SK-N-MC (cell line): ENCODE results near the gene KRTAP19-1.

ENCODE experiments used
- DNase-seq: peaks from one replicate; pipeline ENCODE4 v3.0.0-alpha.2; 2011; ENCODE audit warnings: low read depth, low spot score
- H3K27ac ChIP-seq: fragments of 200-600 bp; sonication (generic); 2 replicates; pipeline ENCODE4 v1.5.1; 2016; ENCODE audit warnings: mixed run types
- H3K36me3 ChIP-seq: fragments of 200-600 bp; sonication (generic); 2 replicates; pipeline ENCODE4 v1.6.1; 2017; ENCODE audit warnings: antibody characterized with exemption, low read length, mixed read lengths; ENCODE audit not compliant: insufficient read depth
- H3K4me3 ChIP-seq: fragments of 200-600 bp; sonication (generic); 2 replicates; pipeline ENCODE4 v1.5.1; 2016
- H3K9ac ChIP-seq: fragments of 200-600 bp; sonication (generic); 2 replicates; pipeline ENCODE4 v1.8.0; 2017; ENCODE audit warnings: mixed run types, mixed read lengths; ENCODE audit not compliant: insufficient read length
- H3K9me3 ChIP-seq: fragments of 200-600 bp; sonication (generic); 2 replicates; pipeline ENCODE4 v1.6.1; 2017; ENCODE audit warnings: low read depth, mild to moderate bottlenecking, antibody characterized with exemption, low read length, moderate library complexity, mixed read lengths
- EZH2 ChIP-seq: fragments of 200-600 bp; sonication (generic); IDR thresholded peaks from one replicate; pipeline ENCODE4 v1.6.1; 2017; ENCODE audit warnings: antibody characterized with exemption
- FOXP2 ChIP-seq: optimal IDR thresholded peaks from 2 replicates; pipeline ENCODE3; 2011; ENCODE audit warnings: mild to moderate bottlenecking, moderate library complexity; ENCODE audit not compliant: insufficient read depth; ENCODE audit errors: extremely low read length, control extremely low read depth
- POLR2AphosphoS5 ChIP-seq: IDR thresholded peaks from 2 replicates; pipeline ENCODE4 v1.6.1; 2012; ENCODE audit warnings: mild to moderate bottlenecking, low read depth, low read length, borderline replicate concordance

The KRTAP19-1 gene

DNA sequence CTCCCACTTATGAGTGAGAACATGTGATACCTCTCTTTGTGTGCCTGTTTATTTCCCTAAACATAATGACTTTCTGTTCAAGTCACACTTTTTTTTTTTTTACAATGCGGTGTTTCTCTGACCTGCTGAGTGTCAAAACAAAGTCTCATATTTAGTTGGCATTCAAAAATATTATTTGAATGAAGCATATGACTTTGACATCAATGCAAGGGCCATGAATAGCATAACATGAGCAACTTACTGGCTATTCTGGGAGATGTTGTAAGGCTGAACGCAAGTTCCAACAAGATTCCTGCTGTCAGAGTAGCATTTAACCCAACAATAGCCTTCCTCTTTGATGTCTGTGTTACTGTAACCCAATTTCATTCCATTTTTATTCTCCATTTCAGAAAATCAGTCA lies 2.0 kb upstream of the KRTAP19-1 start:
- Histone ChIP-seq H3K9ac (no peak overlapping the region), H3K36me3 (no peaks in the 10 kb centered on the region), H3K9me3 (no peaks in the 10 kb centered on the region), H3K4me3 (no peak overlapping the region), H3K27ac (no peak overlapping the region)
- DNase-seq = no peak
- TF ChIP-seq FOXP2 = no peak
- TF ChIP-seq EZH2 = no peak
- no peak for TF ChIP-seq POLR2AphosphoS5

DNA sequence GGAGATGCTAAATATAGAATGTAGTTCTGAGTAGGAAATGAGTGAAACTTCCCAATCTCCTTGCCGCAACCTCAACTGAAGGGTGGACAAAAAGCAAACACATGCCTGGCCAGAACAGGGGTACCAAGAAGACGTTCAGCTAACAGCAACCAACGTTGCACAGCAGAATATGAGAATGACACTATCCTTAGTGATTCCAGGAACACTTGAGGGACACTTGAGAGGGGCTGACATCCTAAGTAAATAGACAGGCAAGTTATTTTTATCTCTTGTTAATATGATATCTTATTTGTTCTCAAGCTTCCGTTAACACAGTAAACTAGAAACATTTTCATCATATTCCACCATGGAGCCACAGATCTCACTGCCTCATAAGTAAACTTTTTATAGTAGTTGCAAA lies 908 bp downstream of the KRTAP19-1 start:
- H3K36me3 ChIP-seq = no peaks in the 10 kb centered on the region
- no peaks in the 10 kb centered on the region for H3K9me3 ChIP-seq
- H3K9ac ChIP-seq = no peak overlapping the region
- no peak overlapping the region for H3K27ac ChIP-seq
- TF ChIP-seq EZH2 (no peak), POLR2AphosphoS5 (no peak), FOXP2 (no peak)
- DNase-seq = no peak
- no peak overlapping the region for H3K4me3 ChIP-seq

DNA sequence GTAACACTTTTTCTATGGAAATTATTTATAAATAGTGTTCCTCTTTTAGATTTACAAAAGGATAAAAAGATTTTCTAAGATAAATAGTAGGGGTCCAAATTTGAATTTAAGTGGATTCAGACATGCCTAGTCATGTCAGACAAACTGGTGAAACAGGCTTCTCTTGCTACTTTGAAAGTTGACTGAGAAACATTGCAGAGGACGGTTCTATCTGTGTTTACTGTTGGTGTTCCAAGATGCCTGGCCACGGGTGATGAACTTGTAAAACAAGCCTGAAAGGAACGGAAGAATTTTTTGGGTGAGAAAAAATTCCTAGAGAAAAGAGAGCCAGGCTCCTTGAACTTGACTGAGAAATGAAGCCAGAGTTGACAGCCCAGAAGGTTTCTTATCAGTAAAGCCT lies 2.2 kb downstream of the KRTAP19-1 start:
- TF ChIP-seq FOXP2 = no peak
- TF ChIP-seq EZH2 = no peak
- TF ChIP-seq POLR2AphosphoS5 = no peak
- no peak overlapping the region for H3K9ac ChIP-seq
- no peaks in the 10 kb centered on the region for H3K36me3 ChIP-seq
- H3K9me3 ChIP-seq = no peaks in the 10 kb centered on the region
- no peak for DNase-seq
- no peak overlapping the region for H3K4me3 ChIP-seq
- no peak overlapping the region for H3K27ac ChIP-seq

DNA sequence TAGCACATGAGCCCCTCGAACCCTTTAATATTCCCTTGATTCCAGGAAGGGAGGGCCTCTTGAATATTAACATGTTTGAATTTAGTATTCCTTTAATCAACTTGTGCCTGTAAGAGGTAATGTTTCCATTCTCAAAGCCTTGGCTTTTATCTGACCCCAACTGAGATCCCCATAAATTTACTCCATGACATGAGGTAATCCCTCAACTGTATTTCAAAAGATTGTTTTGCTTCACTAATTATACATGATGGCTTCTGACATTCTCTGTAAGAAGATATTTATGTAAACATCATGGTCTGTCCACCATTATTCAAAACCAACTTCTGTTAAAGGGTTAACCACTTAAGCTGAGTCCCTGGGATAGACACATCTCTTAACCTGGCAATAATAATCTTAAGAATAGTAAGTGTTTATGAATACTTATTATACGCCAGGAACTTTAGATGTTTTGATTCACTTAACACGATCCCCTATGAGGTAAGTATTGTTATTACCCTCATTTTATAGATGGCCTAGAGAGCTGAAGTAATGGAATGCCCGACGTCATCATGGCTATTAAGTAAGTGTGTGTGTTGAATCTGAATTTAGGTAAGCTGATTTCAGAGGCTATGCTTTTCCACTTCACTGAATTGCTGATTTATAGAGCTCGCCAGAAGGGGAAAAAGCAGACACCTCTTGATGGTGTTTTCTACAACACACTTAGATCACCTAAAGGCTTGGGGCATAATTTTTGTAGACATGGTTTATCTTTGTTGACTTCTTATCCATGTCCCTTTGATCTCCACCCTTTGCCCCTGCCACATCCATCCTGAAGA lies 11.1 kb downstream of the KRTAP19-1 start:
- Histone ChIP-seq H3K9me3 (no peaks in the 10 kb centered on the region), H3K36me3 (no peaks in the 10 kb centered on the region), H3K27ac (no peak overlapping the region), H3K9ac (no peak overlapping the region), H3K4me3 (no peak overlapping the region)
- no peak for DNase-seq
- no peak for TF ChIP-seq POLR2AphosphoS5
- no peak for TF ChIP-seq FOXP2

DNA sequence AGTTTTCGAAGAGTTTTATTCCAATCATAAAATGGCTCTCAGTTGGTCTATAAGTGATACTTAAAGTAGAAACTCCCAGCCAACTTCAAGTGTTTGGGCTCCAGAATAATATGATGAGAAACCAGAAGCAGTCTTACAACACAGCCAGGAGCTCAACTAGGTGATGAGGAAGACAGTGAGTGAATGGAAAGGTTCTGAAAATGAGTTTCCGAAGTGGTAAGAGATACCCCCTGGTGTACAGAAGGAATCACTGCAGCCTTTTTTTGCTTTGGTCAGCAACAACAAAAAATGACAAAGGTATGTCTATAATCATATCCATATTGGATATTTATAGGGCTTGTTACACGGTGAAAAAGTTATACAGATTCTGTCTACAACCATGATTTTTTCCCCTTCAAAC lies 16.5 kb downstream of the KRTAP19-1 start:
- no peak for TF ChIP-seq POLR2AphosphoS5
- TF ChIP-seq FOXP2 = no peak
- TF ChIP-seq EZH2 = no peak
- Histone ChIP-seq H3K4me3 (no peak overlapping the region), H3K27ac (no peak overlapping the region), H3K36me3 (no peaks in the 10 kb centered on the region), H3K9ac (no peak overlapping the region), H3K9me3 (no peaks in the 10 kb centered on the region)
- no peak for DNase-seq

DNA sequence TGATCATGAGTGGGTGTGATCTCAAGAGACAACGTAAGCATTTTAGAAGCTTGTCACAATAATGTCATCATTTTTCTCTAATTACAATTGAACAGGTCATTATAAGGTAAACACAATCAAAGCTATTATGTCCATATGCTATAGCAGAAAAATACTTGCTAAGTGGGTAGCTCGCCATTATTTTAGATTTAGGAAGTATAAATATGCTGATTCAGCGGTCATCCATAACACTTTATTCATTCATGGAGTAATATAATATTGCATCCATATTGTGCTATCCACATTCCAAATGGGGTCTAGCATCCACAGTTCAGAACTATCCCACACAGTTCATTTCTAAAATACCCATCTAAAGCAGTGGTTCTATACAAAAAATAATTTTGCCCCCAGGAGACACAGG lies 31.7 kb downstream of the KRTAP19-1 start:
- DNase-seq = no peak
- H3K9me3 ChIP-seq = no peaks in the 10 kb centered on the region
- H3K27ac ChIP-seq = no peak overlapping the region
- no peak overlapping the region for H3K4me3 ChIP-seq
- H3K9ac ChIP-seq = no peak overlapping the region
- H3K36me3 ChIP-seq = no peaks in the 10 kb centered on the region
- TF ChIP-seq FOXP2 (no peak), EZH2 (no peak), POLR2AphosphoS5 (no peak)

DNA sequence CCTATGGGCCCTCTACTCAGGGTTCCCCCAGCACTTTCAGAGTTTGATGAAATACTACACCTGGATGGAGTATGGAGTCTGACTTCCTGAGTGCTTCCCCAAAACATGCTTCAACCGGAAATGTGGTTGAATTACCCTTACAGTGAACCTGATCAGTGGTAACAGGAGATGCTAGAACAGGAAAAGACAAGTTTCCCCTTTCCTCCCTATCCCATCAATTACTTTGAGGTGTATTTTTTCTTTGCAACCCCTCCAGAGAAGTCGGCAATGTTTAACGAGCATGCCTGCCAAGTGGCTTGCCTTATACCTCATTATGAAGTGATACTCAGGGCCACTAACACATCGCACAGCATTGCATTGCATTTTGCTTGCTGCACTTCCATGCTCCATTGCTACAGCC lies 33.1 kb downstream of the KRTAP19-1 start:
- Histone ChIP-seq H3K4me3 (no peak overlapping the region), H3K27ac (no peak overlapping the region), H3K9me3 (no peaks in the 10 kb centered on the region), H3K9ac (no peak overlapping the region), H3K36me3 (no peaks in the 10 kb centered on the region)
- TF ChIP-seq POLR2AphosphoS5 (no peak), EZH2 (no peak), FOXP2 (no peak)
- no peak for DNase-seq

DNA sequence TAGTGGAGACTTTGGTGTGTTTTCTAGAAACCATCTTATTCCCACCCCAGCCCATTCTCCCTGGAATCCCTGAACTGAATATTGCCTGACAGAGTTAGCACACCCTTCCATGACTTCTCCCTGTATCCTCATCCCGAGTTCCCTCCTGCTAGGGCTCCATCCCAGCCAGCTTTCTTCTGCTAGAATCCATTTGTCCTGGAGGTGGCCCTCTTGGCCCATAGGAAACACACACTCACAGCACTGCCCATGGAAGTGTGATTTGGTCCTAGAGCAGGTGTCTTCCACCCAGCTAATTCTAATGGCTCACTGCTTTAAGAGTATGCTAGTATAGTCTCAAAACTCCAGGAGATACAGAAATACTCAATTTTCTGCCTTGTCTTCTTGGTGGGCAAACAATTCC lies 36.0 kb downstream of the KRTAP19-1 start:
- H3K9ac ChIP-seq = no peak overlapping the region
- TF ChIP-seq EZH2 (no peak), POLR2AphosphoS5 (no peak), FOXP2 (no peak)
- no peak overlapping the region for H3K4me3 ChIP-seq
- no peaks in the 10 kb centered on the region for H3K36me3 ChIP-seq
- H3K27ac ChIP-seq = no peak overlapping the region
- DNase-seq = no peak
- H3K9me3 ChIP-seq = no peaks in the 10 kb centered on the region

DNA sequence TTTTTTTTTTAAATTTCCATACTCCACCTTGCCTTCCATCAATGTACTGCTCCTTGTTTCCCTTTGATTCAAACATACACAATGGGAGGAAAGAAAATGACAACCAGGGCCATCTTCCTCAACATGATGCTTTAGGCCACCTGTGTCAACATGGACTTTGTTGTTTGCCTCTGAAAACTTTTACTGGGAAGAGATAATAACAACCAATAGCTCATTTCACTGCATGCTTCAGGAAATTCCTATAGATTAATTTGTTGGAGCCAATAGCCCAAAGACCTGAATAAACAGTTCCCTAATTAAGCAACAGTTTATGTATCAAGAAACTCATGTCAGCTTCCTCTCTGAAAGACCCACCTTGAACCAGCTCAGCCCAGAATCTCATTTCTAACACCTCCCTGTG lies 36.9 kb downstream of the KRTAP19-1 start:
- DNase-seq = no peak
- Histone ChIP-seq H3K9ac (no peak overlapping the region), H3K4me3 (no peak overlapping the region), H3K9me3 (no peaks in the 10 kb centered on the region), H3K27ac (no peak overlapping the region), H3K36me3 (no peaks in the 10 kb centered on the region)
- TF ChIP-seq FOXP2 (no peak), EZH2 (no peak), POLR2AphosphoS5 (no peak)
